HUES64 (cell line): ENCODE measurements around the gene TYW5.
A peak's percentile ranks its signal among the peaks of the same experiment; 100 is the strongest.
"Not testable (repeated sequence)": the region's sequence is repeated elsewhere in the genome, so short reads cannot be mapped to it uniquely, and the experiment has no call there.

Experiments
- H3K27ac ChIP-seq: 2 replicates; pipeline ENCODE4 v1.7.0; 2013; ENCODE audit warnings: low read depth, low read length, inconsistent platforms
- H3K27me3 ChIP-seq: 2 replicates; pipeline ENCODE4 v1.6.1; 2013; ENCODE audit warnings: mild to moderate bottlenecking, low read length; ENCODE audit not compliant: insufficient read depth
- H3K36me3 ChIP-seq: 2 replicates; pipeline ENCODE4 v1.6.1; 2013; ENCODE audit warnings: mild to moderate bottlenecking, low read length; ENCODE audit not compliant: insufficient read depth
- H3K4me1 ChIP-seq: 2 replicates; pipeline ENCODE4 v1.6.1; 2013; ENCODE audit warnings: mild to moderate bottlenecking, low read length, moderate library complexity; ENCODE audit not compliant: insufficient read depth
- H3K4me3 ChIP-seq: 2 replicates; pipeline ENCODE4 v1.5.1; 2013; ENCODE audit warnings: mild to moderate bottlenecking, low read length, moderate library complexity
- H3K9ac ChIP-seq: 2 replicates; pipeline ENCODE4 v1.6.1; 2013; ENCODE audit warnings: mild to moderate bottlenecking, low read depth, low read length
- H3K9me3 ChIP-seq: 2 replicates; pipeline ENCODE4 v1.6.1; 2013; ENCODE audit warnings: low read depth, low read length; ENCODE audit not compliant: insufficient read depth
- WGBS: fragments of 150-250, 120-280 bp; methylation state at CpG from one replicate; pipeline ENCODE4 v1.1.7; 2013; ENCODE audit warnings: missing lambda C conversion rate; 5-methylcytosine and 5-hydroxymethylcytosine counted together

The TYW5 gene

GRCh38 chr2:199914372-199914958 is 40.8 kb downstream of the TYW5 start:
- peaks cover 20% of the 10 kb centered on the region for H3K9me3 ChIP-seq
- H3K4me3 ChIP-seq, result no peak overlapping the region
- WGBS, result 95% methylated on average over 2 of the region's 2 CpGs
- H3K27me3 ChIP-seq, result no peaks in the 10 kb centered on the region
- no peak overlapping the region for H3K9ac ChIP-seq
- H3K36me3 ChIP-seq, result peaks cover 59% of the 10 kb centered on the region
- H3K4me1 ChIP-seq, result peaks cover 7% of the 10 kb centered on the region
- no peak overlapping the region for H3K27ac ChIP-seq

DNA sequence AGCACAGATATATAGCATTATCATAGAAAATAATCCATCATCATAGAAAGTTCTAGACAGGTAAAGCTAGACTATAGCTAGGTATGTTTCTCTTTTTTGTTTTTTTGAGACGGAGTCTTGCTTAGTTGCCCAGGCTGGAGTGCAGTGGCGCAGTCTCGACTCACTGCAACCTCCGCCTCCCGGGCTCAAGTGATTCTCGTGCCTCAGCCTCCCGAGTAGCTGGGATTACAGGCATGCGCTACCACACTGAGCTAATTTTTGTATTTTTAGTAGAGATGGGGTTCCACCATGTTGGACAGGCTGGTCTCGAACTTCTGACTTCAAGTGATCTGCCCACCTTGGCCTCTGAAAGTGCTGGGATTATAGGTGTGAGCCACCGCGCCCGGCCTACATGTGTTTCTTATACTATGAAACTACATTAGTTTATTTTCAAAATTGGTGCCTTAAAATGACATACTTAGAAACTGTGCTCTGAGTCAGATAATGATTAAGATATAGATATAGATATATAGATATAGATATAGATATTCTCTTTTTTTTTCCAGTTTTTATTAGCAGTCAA is 42.7 kb downstream of the TYW5 start:
- peaks cover 40% of the 10 kb centered on the region for H3K36me3 ChIP-seq
- not testable (repeated sequence) for H3K27me3 ChIP-seq, H3K4me1 ChIP-seq, H3K27ac ChIP-seq
- H3K9me3 ChIP-seq, result peaks cover 20% of the 10 kb centered on the region
- peak overlapping the region; percentile 98 for H3K4me3 ChIP-seq
- H3K9ac ChIP-seq, result peak overlapping the region; percentile 96; the same call in 1 of the 2 replicates
- WGBS, result 93% methylated on average over 9 of the region's 12 CpGs

DNA sequence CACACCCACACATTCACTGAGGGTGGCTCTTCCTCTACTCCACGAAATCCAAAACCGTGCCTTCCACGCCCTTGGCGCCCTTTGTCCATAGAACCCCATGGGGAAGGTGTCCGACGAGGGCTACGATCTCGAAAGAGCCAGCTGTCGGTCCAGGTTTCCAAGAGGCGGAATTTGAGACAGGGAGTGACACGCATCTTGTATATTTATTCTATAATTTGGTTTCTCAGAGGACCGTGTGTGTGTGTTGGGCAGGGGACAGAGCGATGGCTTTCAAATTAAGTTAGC is 43.5 kb downstream of the TYW5 start:
- Histone ChIP-seq H3K9ac (peak overlapping the region; percentile 96), H3K4me3 (peak overlapping the region; percentile 98), H3K9me3 (peaks cover 13% of the 10 kb centered on the region), H3K27me3 (no peaks in the 10 kb centered on the region), H3K4me1 (peaks cover 7% of the 10 kb centered on the region), H3K27ac (peak overlapping the region; percentile 97), H3K36me3 (peaks cover 32% of the 10 kb centered on the region)
- under 1% methylated on average over 12 of the region's 13 CpGs for WGBS

GRCh38 chr2:199911052-199911876 is 44.0 kb downstream of the TYW5 start, which contains the start of gene C2orf69:
C2orf69 (plus strand) TSS chr2:199911293; CDS start chr2:199911439, 146 bp downstream.
- Histone ChIP-seq H3K27me3 (no peaks in the 10 kb centered on the region), H3K9me3 (peaks cover 7% of the 10 kb centered on the region), H3K4me1 (peaks cover 7% of the 10 kb centered on the region), H3K4me3 (peak within 1 kb of the TSS; percentile 98), H3K9ac (peak within 1 kb of the TSS; percentile 96), H3K27ac (peak within 1 kb of the TSS; percentile 97), H3K36me3 (peaks cover 27% of the 10 kb centered on the region)
- WGBS, result under 1% methylated on average over 85 of the region's 85 CpGs

DNA sequence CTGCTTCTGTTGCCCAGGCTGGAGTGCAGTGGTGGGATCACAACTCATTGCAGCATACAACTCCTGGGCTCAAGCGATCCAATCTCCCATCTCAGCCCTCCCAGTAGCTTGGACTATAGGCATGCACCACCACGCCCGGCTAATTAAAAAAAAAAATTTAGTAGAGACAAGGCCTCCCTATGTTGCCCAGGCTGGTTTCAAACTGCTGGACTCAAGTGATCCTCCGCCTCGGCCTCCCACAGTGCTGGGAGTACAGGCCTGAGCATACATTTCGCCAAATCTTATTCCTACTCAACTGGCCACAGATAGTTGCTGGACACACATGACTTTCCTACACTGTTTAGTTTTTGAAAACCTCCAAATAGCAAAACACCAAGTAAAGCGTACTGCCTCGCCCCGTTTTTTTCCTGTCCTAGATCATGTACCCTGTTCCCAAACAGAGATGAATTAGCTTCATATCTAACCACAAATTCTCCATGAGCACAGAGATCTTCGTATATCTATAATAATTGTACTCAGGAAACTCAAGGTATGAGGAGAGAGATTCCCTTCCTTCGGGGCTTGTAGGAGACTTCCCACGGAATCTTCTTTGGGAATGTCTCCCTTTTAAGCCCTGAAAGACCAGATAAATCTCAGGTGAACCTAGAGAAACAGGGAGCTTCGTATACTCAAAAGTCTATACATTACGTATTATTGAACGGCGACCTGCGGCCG is 44.8 kb downstream of the TYW5 start:
- Histone ChIP-seq H3K4me3 (peak overlapping the region; percentile 98), H3K9me3 (no peaks in the 10 kb centered on the region), H3K27me3 (no peaks in the 10 kb centered on the region), H3K27ac (peak overlapping the region; percentile 89), H3K9ac (peak overlapping the region; percentile 89), H3K4me1 (peaks cover 7% of the 10 kb centered on the region), H3K36me3 (peaks cover 19% of the 10 kb centered on the region)
- WGBS, result 44% methylated on average over 17 of the region's 18 CpGs

DNA sequence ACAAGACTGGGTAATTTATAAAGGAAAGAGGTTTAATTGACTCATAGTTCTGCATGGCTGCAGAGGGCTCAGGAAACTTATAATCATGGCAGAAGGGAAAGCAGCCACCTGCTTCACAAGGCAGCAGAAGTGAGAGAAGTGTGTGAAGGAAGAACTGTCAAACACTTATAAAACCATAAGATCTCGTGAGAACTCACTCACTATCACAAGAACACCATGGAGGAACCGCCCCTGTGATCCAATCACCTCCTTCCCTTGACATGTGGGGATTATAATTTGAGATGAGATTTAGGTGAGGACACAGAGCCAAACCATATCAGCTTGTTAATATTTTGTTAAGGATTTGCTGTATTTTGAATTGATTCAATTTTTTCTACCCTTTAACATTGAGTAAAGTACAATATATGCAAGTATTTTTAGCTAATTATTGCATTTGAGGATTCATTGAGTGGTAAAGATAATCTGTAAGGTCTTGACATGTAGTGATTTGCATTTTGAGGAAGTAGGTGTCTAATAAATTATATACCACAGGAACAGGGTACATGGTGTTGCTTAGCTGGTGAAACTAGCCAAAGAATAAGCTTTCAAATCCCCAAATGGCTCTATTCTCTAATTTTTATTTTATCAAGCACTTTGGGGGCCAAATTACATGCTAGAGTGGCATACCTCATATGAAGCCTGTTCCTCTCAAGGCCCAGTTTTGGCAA is 48.1 kb downstream of the TYW5 start:
- H3K36me3 ChIP-seq, result no peaks in the 10 kb centered on the region
- no peaks in the 10 kb centered on the region for H3K27me3 ChIP-seq
- no peak overlapping the region for H3K27ac ChIP-seq
- peaks cover 7% of the 10 kb centered on the region for H3K4me1 ChIP-seq
- H3K9me3 ChIP-seq, result no peaks in the 10 kb centered on the region
- H3K4me3 ChIP-seq, result no peak overlapping the region
- no peak overlapping the region for H3K9ac ChIP-seq
- no CpG with 5 or more reads among the region's 2 CpGs for WGBS

GRCh38 chr2:199903111-199903510 is 52.2 kb downstream of the TYW5 start:
- Histone ChIP-seq H3K9me3 (no peaks in the 10 kb centered on the region), H3K27ac (no peak overlapping the region), H3K27me3 (no peaks in the 10 kb centered on the region), H3K9ac (no peak overlapping the region), H3K4me1 (no peaks in the 10 kb centered on the region), H3K36me3 (no peaks in the 10 kb centered on the region), H3K4me3 (no peak overlapping the region)
- no CpG with 5 or more reads among the region's 1 CpG for WGBS

DNA sequence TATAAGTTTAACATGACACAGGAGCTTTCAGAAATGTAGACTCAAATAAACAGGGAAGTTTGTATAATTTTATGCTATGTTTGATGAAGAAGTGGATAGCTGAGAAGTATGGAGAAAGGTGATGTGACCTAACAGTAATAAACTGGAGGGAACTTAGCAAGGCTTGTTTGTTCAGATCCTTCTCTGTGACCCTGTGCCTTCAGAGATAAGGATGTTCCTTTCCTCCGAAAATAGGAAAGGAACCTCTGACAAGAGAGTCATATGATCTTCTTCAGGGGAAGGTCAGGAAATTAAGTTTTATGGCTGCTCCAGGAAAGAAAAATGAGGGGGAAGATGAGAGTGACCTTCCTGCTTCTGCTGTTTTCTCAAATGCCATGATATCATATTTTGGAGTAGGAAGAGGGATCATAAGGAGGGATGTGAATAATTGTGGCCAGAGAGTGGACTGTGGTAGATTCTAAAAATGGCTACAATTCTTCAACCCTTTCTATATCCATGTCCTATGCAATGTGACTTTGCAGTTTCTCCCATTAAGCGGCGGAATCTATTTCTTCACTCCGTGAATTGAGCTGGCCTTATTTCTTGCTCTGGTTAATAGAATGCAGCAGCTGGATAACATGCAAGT is 52.7 kb downstream of the TYW5 start:
- Histone ChIP-seq H3K9ac (no peak overlapping the region), H3K9me3 (no peaks in the 10 kb centered on the region)
- WGBS, result 96% methylated on average over 4 of the region's 4 CpGs

DNA sequence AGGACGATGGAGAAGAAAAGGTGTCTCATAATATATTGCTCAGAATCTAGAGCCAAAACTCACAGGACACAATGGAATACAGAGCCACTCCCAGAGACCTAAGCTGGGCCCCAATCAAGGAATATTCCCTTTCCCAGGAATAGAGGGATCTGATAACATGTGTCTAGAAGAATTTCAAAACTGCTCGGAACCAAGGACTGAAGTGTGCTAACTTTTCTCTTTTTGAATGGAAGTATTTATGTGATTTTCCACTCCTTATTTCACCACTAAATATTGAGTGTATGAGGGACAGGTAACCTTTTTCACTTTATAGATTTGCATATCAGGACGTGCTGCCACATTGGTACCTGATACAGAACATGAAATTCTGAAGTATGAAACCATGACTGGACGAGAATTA is 53.3 kb downstream of the TYW5 start:
- Histone ChIP-seq H3K36me3 (no peaks in the 10 kb centered on the region), H3K27ac (no peak overlapping the region), H3K4me3 (no peak overlapping the region), H3K9ac (no peak overlapping the region), H3K27me3 (no peaks in the 10 kb centered on the region), H3K4me1 (no peaks in the 10 kb centered on the region), H3K9me3 (no peaks in the 10 kb centered on the region)
- WGBS, result 95% methylated on average over 4 of the region's 4 CpGs

More for the DNA sequence above, 52.7 kb downstream of the TYW5 start:
- H3K27me3 ChIP-seq, result no peaks in the 10 kb centered on the region
- no peaks in the 10 kb centered on the region for H3K36me3 ChIP-seq
- H3K4me3 ChIP-seq, result no peak overlapping the region
- H3K27ac ChIP-seq, result no peak overlapping the region
- H3K4me1 ChIP-seq, result no peaks in the 10 kb centered on the region

- Histone ChIP-seq H3K4me3 (no peak overlapping the region), H3K9me3 (no peaks in the 10 kb centered on the region), H3K27ac (no peak overlapping the region), H3K4me1 (no peaks in the 10 kb centered on the region), H3K27me3 (no peaks in the 10 kb centered on the region), H3K36me3 (no peaks in the 10 kb centered on the region), H3K9ac (no peak overlapping the region)
- 96% methylated on average over 2 of the region's 2 CpGs for WGBS
Measured at GRCh38 chr2:199896617-199897016, 58.7 kb downstream of the TYW5 start.
